AG09309 (cell line): ENCODE results near the gene IGSF22.

Experiments used
- DNase-seq: peaks from one replicate; pipeline ENCODE4 v3.0.0-alpha.2; 2010; ENCODE audit warnings: low read depth
- H3K4me3 ChIP-seq: 2 replicates; pipeline ENCODE4 v1.5.1; 2011; ENCODE audit warnings: mild to moderate bottlenecking, low read depth, low read length, moderate library complexity; ENCODE audit not compliant: control insufficient read depth
- TF ChIP-seq, protein P1 (sequence below): IDR thresholded peaks from 2 replicates; pipeline ENCODE4 v1.5.1; 2011; ENCODE audit warnings: mild to moderate bottlenecking, low read depth, low read length, inconsistent platforms; ENCODE audit not compliant: insufficient read depth, control insufficient read depth; ENCODE audit errors: missing control alignments

The IGSF22 gene

DNA sequence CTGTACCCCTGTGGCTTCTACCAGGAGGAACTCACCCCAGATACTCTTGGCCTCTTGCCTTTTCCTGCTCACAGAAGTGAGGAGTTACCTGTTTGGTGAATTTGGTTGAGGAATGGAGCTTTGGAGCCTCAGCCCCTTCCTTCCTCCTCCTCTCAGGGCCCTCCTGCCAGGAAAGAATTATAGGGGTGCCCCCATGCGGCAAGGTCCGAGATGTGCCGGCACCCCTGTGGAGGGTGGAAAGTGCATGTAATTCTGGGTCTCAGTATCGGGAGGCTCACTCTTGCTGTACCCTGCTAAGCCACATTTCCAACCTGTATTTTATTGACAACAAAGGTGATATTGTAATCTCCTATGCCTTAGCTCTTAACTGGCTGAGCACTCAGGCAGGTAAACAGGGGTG is 13.7 kb upstream of the IGSF22 start:
- no peak overlapping the region for H3K4me3 ChIP-seq
- DNase-seq, result no peak
- TF ChIP-seq, protein P1, sequence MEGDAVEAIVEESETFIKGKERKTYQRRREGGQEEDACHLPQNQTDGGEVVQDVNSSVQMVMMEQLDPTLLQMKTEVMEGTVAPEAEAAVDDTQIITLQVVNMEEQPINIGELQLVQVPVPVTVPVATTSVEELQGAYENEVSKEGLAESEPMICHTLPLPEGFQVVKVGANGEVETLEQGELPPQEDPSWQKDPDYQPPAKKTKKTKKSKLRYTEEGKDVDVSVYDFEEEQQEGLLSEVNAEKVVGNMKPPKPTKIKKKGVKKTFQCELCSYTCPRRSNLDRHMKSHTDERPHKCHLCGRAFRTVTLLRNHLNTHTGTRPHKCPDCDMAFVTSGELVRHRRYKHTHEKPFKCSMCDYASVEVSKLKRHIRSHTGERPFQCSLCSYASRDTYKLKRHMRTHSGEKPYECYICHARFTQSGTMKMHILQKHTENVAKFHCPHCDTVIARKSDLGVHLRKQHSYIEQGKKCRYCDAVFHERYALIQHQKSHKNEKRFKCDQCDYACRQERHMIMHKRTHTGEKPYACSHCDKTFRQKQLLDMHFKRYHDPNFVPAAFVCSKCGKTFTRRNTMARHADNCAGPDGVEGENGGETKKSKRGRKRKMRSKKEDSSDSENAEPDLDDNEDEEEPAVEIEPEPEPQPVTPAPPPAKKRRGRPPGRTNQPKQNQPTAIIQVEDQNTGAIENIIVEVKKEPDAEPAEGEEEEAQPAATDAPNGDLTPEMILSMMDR, result no peak

DNA sequence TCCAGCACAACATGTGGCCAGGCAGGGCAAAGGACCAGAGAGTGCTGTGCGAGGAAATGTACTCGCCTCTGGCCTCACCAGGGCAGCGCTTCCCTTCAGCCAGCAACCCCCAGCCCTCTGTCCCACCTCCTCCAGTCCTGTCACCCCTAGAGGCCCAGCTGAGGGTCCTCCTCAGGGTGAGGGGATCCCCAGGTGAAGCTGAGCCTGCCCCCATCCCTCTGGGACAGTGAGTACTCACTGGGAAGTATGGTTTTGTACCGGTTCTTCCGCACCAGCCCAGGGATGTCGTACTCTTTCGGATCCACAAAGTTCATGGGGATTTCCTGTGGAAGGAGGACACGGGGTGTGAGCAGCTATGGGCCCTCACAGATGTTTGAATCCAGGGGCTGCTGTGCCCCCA is 11.7 kb upstream of the IGSF22 start:
- TF ChIP-seq, protein P1, result no peak
- no peak for DNase-seq
- H3K4me3 ChIP-seq, result no peak overlapping the region

DNA sequence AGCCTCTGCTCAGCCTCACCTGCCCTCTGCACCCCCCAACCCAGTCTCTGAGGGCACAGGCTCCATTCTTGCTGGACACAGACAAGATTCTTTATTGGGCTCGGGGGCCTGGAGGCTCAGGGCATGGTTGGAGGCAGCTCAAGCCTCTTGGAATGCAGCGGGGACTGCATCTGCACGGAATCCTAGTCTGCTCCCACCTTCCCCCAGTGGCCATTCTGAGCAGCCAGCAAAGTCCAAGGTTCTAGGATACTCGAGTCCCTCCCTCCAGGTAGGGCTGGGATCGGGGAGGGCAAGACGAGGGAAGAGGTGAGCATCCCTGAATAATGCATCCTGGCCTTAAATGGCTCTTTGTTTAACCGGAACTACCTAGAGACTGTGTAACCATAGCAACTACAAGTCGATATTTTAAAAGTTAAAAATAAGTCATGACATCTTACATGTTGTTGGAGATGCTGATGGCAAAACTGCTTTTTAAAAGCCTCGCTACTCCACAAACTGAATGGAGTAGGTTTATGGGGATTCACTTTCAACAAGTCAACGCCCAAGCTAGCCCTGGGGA is 10.7 kb upstream of the IGSF22 start:
- H3K4me3 ChIP-seq, result no peak overlapping the region
- no peak for DNase-seq
- TF ChIP-seq, protein P1, result no peak

DNA sequence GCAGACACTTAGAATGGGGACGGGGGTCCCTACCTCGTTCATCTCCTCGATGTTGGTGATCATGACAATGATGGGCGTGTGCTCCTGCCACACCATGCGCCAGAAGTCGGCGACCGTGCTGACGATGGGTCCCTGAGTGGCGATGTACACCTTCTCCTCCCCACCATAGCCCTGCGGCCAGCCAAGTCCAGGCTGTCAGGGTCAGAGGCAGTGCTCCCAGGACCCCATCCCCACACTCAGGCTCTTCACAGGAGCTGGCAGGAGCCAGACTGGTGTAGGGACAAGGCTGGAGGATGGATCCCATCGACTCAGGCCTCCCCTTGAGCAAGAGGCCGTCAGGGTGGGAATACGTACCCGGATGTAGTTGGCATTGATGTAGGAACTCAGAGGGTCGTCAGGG is 7.2 kb upstream of the IGSF22 start:
- no peak overlapping the region for H3K4me3 ChIP-seq
- DNase-seq, result no peak
- TF ChIP-seq, protein P1, result no peak

DNA sequence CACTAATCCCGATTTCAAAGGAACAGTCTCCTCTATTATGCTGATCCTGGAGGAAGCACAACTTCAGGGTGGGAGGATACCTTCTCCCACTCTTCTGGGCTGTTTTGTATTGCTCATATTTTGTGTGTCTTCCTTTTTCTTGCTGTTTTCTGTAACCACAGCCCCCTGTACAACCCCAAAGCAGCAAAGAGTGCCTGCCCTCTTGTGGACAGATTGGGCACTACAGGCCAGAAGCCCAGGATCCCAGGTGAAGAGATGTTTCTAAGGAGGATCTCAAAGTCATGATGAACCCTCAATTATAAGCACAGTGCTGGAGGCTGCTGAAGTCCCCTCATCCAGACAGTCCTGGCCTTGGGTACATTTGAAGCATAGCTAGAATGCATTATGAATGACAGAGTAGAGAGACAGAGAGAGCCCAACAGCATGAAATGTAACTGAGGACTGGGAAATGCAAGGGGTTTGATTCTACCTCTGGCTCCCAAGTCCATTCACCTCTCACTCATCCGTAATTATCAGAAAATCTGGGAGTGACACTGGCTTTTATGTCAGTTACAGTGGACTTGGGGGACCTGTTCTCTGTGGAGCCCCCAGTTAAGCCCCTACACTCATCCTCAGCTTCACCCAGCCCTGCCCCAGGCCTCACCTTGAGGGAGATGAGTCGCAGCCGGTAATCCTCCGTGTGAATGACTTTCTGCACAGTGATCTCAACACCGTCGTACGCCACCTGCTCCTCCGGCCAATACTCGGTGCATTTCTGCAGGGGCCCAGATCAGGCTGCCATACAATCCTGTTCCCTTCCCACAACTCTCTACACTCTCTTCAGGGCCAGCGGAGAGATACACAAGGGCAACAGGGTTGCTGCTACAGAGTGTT is 6.2 kb upstream of the IGSF22 start:
- H3K4me3 ChIP-seq, result no peak overlapping the region
- TF ChIP-seq, protein P1, result peak; percentile 98
- no peak for DNase-seq

DNA sequence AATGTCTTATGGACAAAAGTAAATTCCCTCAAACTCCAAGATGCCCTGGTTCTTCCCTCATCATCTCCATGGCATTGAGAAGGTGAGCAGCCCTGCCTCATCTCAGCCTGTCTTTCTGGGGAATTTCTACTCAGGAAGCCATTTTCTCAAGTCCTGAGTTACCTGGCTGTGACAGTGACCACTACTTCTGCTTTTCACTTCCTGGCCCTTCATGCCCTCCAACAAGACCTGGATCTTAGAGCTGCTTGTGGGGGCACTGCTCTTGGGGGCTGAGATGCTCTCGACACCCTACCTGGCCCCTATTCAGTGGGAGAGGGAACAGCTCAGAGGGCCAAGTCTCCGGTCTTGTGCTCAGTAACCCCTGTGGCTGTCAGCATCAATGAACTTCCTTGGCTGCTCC is 5.5 kb upstream of the IGSF22 start:
- H3K4me3 ChIP-seq, result no peak overlapping the region
- TF ChIP-seq, protein P1, result no peak
- DNase-seq, result no peak

DNA sequence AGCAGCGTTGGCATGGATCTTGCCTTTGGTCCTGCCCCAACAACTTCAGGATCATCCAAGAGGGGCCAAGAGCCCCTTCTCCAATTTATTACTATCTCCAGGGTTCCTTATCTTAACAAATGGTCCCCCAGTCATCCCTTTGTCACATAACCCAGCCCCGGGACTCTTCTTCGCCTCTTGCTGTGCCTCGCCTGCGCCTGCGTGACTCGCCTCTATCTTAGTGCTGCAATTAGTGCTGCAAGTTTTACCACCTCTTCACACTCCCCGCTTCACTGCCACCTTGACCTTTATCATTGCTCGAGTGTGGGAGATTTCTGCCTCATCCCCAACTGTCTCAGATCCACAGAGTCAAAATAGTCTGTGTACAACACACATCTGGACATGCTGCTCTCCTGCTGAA is 4.0 kb upstream of the IGSF22 start:
- no peak for DNase-seq
- TF ChIP-seq, protein P1, result no peak
- H3K4me3 ChIP-seq, result no peak overlapping the region
